IMR-90 (cell line): ENCODE measurements around the gene TMX2. TPM values are rescaled to one million over a fixed set of nuclear protein-coding genes. Genes with fewer than 3 reads are reported as not detected.

ENCODE experiments used
- ATAC-seq: fragments of 200-7000 bp; cut with Tn5 transposase; 2 replicates; pipeline ENCODE4 v1.9.1; 2020; ENCODE audit warnings: low read depth, mild to moderate bottlenecking, moderate library complexity
- BruUV-seq: library from RNA; stranded (reverse); fragments of 400-500 nt; replicated peaks from 2 replicates; lab custom pipeline; 2021; lab: Mats Ljungman, UMichigan
- CTCF ChIA-PET: fragments of 300-600 bp; formaldehyde crosslinking; extraction: SDS; loops from one replicate; lab custom pipeline; 2021; ENCODE audit warnings: antibody characterized with exemption; lab: Yijun Ruan, JAX
- POLR2A ChIA-PET: fragments of 300-600 bp; sonication (Branson Sonifier 250); formaldehyde crosslinking; loops from one replicate; lab custom pipeline; 2022; ENCODE audit warnings: antibody characterized with exemption; ENCODE audit not compliant: unreplicated experiment; lab: Charles Lee
- DNase-seq: peaks from one replicate; pipeline ENCODE4 v3.0.0; 2013
- H2AFZ ChIP-seq: replicated peaks from 2 replicates; pipeline ENCODE3; 2013; ENCODE audit warnings: low read length, mild to moderate bottlenecking; ENCODE audit not compliant: poor library complexity
- H2AK5ac ChIP-seq: 2 replicates; pipeline ENCODE4 v1.6.1; 2013; ENCODE audit warnings: low read depth, low read length, inconsistent platforms
- H2AK9ac ChIP-seq: replicated peaks from 2 replicates; pipeline ENCODE3; 2013; ENCODE audit warnings: mild to moderate bottlenecking, low read depth, low read length, moderate library complexity; ENCODE audit not compliant: poor library complexity
- H2BK120ac ChIP-seq: 2 replicates; pipeline ENCODE4 v1.6.1; 2013; ENCODE audit warnings: low read depth, low read length, inconsistent platforms
- H2BK15ac ChIP-seq: 3 replicates; pipeline ENCODE4 v1.6.1; 2013; ENCODE audit warnings: low read depth, low read length, inconsistent platforms
- H2BK20ac ChIP-seq: 2 replicates; pipeline ENCODE4 v1.6.1; 2013; ENCODE audit warnings: low read depth, mild to moderate bottlenecking, inconsistent platforms, low read length, moderate library complexity
- H2BK5ac ChIP-seq: 2 replicates; pipeline ENCODE4 v1.6.1; 2013; ENCODE audit warnings: mild to moderate bottlenecking, low read depth, low read length, inconsistent platforms; ENCODE audit not compliant: poor library complexity, severe bottlenecking
- H3K14ac ChIP-seq: replicated peaks from 2 replicates; pipeline ENCODE4 v1.6.1; 2013; ENCODE audit warnings: low read depth, low read length, inconsistent platforms
- H3K18ac ChIP-seq: 2 replicates; pipeline ENCODE4 v1.6.1; 2013; ENCODE audit warnings: low read depth, low read length, control low read depth
- H3K23ac ChIP-seq: 2 replicates; pipeline ENCODE4 v1.6.1; 2013; ENCODE audit warnings: low read depth, low read length, inconsistent platforms
- H3K27ac ChIP-seq: 2 replicates; pipeline ENCODE4 v1.5.1; 2013; ENCODE audit warnings: mild to moderate bottlenecking, control low read depth, low read length; ENCODE audit not compliant: insufficient read depth
- H3K27me3 ChIP-seq: 2 replicates; pipeline ENCODE4 v1.6.1; 2013; ENCODE audit warnings: low read length; ENCODE audit not compliant: control insufficient read depth, insufficient read depth
- H3K36me3 ChIP-seq: 2 replicates; pipeline ENCODE4 v1.6.1; 2013; ENCODE audit warnings: low read length, mixed read lengths; ENCODE audit not compliant: control insufficient read depth, insufficient read depth
- H3K4ac ChIP-seq: 2 replicates; pipeline ENCODE4 v1.6.1; 2013; ENCODE audit warnings: low read depth, low read length, inconsistent platforms
- H3K4me1 ChIP-seq: 2 replicates; pipeline ENCODE4 v1.6.1; 2013; ENCODE audit warnings: low read length, mixed read lengths; ENCODE audit not compliant: control insufficient read depth, insufficient read depth
- H3K4me2 ChIP-seq: 2 replicates; pipeline ENCODE4 v1.6.1; 2013; ENCODE audit warnings: low read depth, mild to moderate bottlenecking, control low read depth, low read length, moderate library complexity
- H3K4me3 ChIP-seq: 2 replicates; pipeline ENCODE4 v1.5.1; 2013; ENCODE audit warnings: low read depth, mild to moderate bottlenecking, control low read depth, low read length, moderate library complexity; ENCODE audit not compliant: insufficient read depth
- H3K56ac ChIP-seq: 2 replicates; pipeline ENCODE4 v1.6.1; 2013; ENCODE audit warnings: low read length, inconsistent platforms; ENCODE audit not compliant: insufficient read depth; ENCODE audit errors: extremely low read depth
- H3K79me1 ChIP-seq, 2 experiments: 2 replicates each; pipeline ENCODE4 v1.6.1; 2013; ENCODE audit warnings: low read length in 2 of 2, inconsistent platforms in 1 of 2, low read depth in 1 of 2
- H3K9ac ChIP-seq: 2 replicates; pipeline ENCODE4 v1.6.1; 2013; ENCODE audit warnings: low read depth, low read length, control low read depth
- H3K9me1 ChIP-seq: 2 replicates; pipeline ENCODE4 v1.6.1; 2013; ENCODE audit warnings: low read length, inconsistent platforms; ENCODE audit not compliant: insufficient read depth
- H3K9me3 ChIP-seq: 2 replicates; pipeline ENCODE4 v1.6.1; 2013; ENCODE audit warnings: low read length; ENCODE audit not compliant: control insufficient read depth, insufficient read depth
- H4K20me1 ChIP-seq: 2 replicates; pipeline ENCODE4 v1.6.1; 2013; ENCODE audit warnings: low read length, inconsistent platforms; ENCODE audit not compliant: insufficient read depth
- H4K5ac ChIP-seq: 2 replicates; pipeline ENCODE4 v1.6.1; 2013; ENCODE audit warnings: mild to moderate bottlenecking, low read depth, low read length, control low read depth
- H4K8ac ChIP-seq, 2 experiments: 2 replicates each; pipeline ENCODE4 v1.6.1; 2013; ENCODE audit warnings: low read depth in 2 of 2, low read length in 2 of 2, control low read depth in 1 of 2, inconsistent platforms in 1 of 2
- H4K91ac ChIP-seq: 2 replicates; pipeline ENCODE4 v1.6.1; 2013; ENCODE audit warnings: low read depth, low read length, inconsistent platforms; ENCODE audit not compliant: insufficient read depth
- BHLHE40 ChIP-seq: fragments of 150-350 bp; IDR thresholded peaks from 2 replicates; pipeline ENCODE4 v1.6.1; 2016; ENCODE audit warnings: mild to moderate bottlenecking, low read depth, low read length
- CEBPB ChIP-seq: IDR thresholded peaks from 2 replicates; pipeline ENCODE4 v1.6.1; 2012; ENCODE audit warnings: low read depth, low read length, improper control_type of control experiment
- CHD1 ChIP-seq: IDR thresholded peaks from 2 replicates; pipeline ENCODE4 v1.6.1; 2012; ENCODE audit warnings: low read depth, low read length, improper control_type of control experiment
- CTCF ChIP-seq: conservative IDR thresholded peaks from 2 replicates; pipeline ENCODE4 v1.5.1; 2012; ENCODE audit warnings: mild to moderate bottlenecking, low read depth, low read length, improper control_type of control experiment
- ELK1 ChIP-seq: fragments of 150-350 bp; IDR thresholded peaks from 2 replicates; pipeline ENCODE4 v1.6.1; 2016; ENCODE audit warnings: low read depth, mild to moderate bottlenecking, low read length, moderate library complexity, borderline replicate concordance
- FOS ChIP-seq: fragments of 150-350 bp; IDR thresholded peaks from 2 replicates; pipeline ENCODE4 v1.6.1; 2016; ENCODE audit warnings: low read depth, low read length
- MAFK ChIP-seq: IDR thresholded peaks from 2 replicates; pipeline ENCODE4 v1.6.1; 2012; ENCODE audit warnings: low read depth, low read length, improper control_type of control experiment
- MXI1 ChIP-seq: IDR thresholded peaks from 2 replicates; pipeline ENCODE4 v1.6.1; 2012; ENCODE audit warnings: low read depth, mild to moderate bottlenecking, low read length, moderate library complexity, borderline replicate concordance
- NFE2L2 ChIP-seq: fragments of 150-350 bp; IDR thresholded peaks from 2 replicates; pipeline ENCODE4 v1.6.1; 2016; ENCODE audit warnings: low read depth, mild to moderate bottlenecking, low read length
- POLR2A ChIP-seq: IDR thresholded peaks from 2 replicates; pipeline ENCODE4 v1.6.1; 2012; ENCODE audit warnings: mild to moderate bottlenecking, low read depth, low read length
- RFX5 ChIP-seq: IDR thresholded peaks from 2 replicates; pipeline ENCODE4 v1.8.0; 2012; ENCODE audit warnings: low read depth, mild to moderate bottlenecking, low read length, moderate library complexity
- SMC3 ChIP-seq: fragments of 150-350 bp; IDR thresholded peaks from 2 replicates; pipeline ENCODE4 v1.6.1; 2016; ENCODE audit warnings: low read depth, mild to moderate bottlenecking, antibody characterized with exemption, low read length, moderate library complexity
- USF2 ChIP-seq: fragments of 150-350 bp; IDR thresholded peaks from 2 replicates; pipeline ENCODE4 v1.6.1; 2017; ENCODE audit warnings: mild to moderate bottlenecking, antibody characterized with exemption, low read length, low read depth
- WGBS, 2 experiments: methylation state at CpG; one replicate each; pipeline versions ENCODE4 v1.1.5 to v1.1.7; 2013; ENCODE audit warnings: missing lambda C conversion rate in 2 of 2; ENCODE audit not compliant: insufficient read length in 1 of 2; ENCODE audit errors: extremely low coverage in 2 of 2; 5-methylcytosine and 5-hydroxymethylcytosine counted together
- dilution Hi-C: fragments of 300-500 bp; cut with HindIII; formaldehyde crosslinking; loops from one replicate; pipeline ENCODE4 v1.14.3; 2018; ENCODE audit warnings: low sequenced_read_pairs; ENCODE audit not compliant: unreplicated experiment
- in situ Hi-C: fragments of 300-500 bp; cut with MboI; formaldehyde crosslinking; loops from 3 replicates; pipeline ENCODE4 v1.14.3; 2019; ENCODE audit warnings: low sequenced_read_pairs, inconsistent platforms, mixed read lengths
- intact Hi-C: fragments of 100-400 bp; cut with micrococcal nuclease; formaldehyde crosslinking; loops from 2 replicates; pipeline ENCODE4 v1.10.0; 2022
- polyA plus RNA-seq, 3 experiments: library from polyadenylated mRNA; depleted of rRNA; stranded (reverse); fragments of >200 nt; gene quantifications; 2 replicates each; pipeline ENCODE4 v1.2.3, GENCODE V29; 2012; ENCODE audit warnings: low replicate concordance in 1 of 3
- total RNA-seq: library from RNA; depleted of rRNA; stranded (reverse); fragments of >200 nt; gene quantifications from 2 replicates; pipeline ENCODE4 v1.2.3, GENCODE V29; 2012

TMX2 gene
- total and polyA plus RNA-seq, 2 of the 4 experiments (the other 2 are of a cell fraction): 60.3 to 103 TPM

DNA sequence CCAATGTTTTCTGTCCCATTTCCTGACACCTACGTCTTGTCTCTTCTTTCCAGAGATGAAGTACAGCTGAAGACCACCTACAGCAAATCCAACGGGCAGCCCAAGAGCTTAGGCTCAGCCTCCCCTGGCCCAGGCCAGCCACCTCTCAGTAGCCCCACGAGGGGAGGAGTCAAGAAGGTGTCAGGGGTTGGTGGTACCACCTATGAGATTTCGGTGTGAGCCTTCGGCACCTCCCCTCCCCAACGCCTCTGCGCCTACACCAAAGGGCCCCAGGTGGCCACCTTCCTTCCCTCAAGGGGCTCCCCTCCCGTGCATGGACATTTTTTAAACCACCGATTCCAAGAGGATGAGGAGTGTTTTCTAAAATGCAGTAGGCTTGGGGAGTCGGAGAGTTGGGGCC, 12.6 kb upstream of the TMX2 start:
- Histone ChIP-seq H3K9me1 (0 out of 2 replicates have a peak, but pooled peaks cover 4% of the 10 kb centered on the region), H2BK5ac (no peak overlapping the region), H2BK15ac (no peak overlapping the region), H4K91ac (no peak overlapping the region), H3K4me2 (no peak overlapping the region), H2BK120ac (no peak overlapping the region), H4K20me1 (peaks cover 1% of the 10 kb centered on the region; the same call in 1 of the 2 replicates), H3K36me3 (peaks cover 61% of the 10 kb centered on the region), H2AK5ac (no peak overlapping the region), H2AK9ac (no peak overlapping the region), H3K56ac (no peak overlapping the region), H3K23ac (no peak overlapping the region), H4K5ac (no peak overlapping the region), H2AFZ (no peak overlapping the region), H3K14ac (no peak overlapping the region), H3K9ac (no peak overlapping the region), H2BK20ac (no peak overlapping the region), H3K4me3 (no peak overlapping the region), H3K4ac (no peak overlapping the region), H3K4me1 (no peaks in the 10 kb centered on the region), H4K8ac (no peak overlapping the region), H3K18ac (no peak overlapping the region), H3K79me1 (peaks cover 7 to 12% of the 10 kb centered on the region in 2 experiments; a peak in 3 of 4 replicates), H3K27ac (no peak overlapping the region), H3K27me3 (no peaks in the 10 kb centered on the region), H3K9me3 (no peaks in the 10 kb centered on the region)
- WGBS, 2 experiments: no CpG with 5 or more reads among the region's 10 CpGs
- intact Hi-C loops: no loop called here
- ChIA-PET POLR2A (no interaction called here), CTCF (no interaction called here)
- ATAC-seq (no peak), DNase-seq (no peak)
- no peak for TF ChIP-seq ELK1
- TF ChIP-seq NFE2L2: no peak
- no peak for TF ChIP-seq POLR2A
- no peak for TF ChIP-seq SMC3
- TF ChIP-seq BHLHE40: no peak
- TF ChIP-seq MAFK: no peak
- TF ChIP-seq CTCF: no peak
- no peak for TF ChIP-seq MXI1
- TF ChIP-seq FOS: no peak
- no peak for TF ChIP-seq CHD1
- TF ChIP-seq CEBPB: no peak
- no peak for TF ChIP-seq RFX5
- TF ChIP-seq USF2: no peak
- BruUV-seq: no TSS peak
- dilution Hi-C loops: no loop called here
- in situ Hi-C loops: no loop called here
